ACHN (cell line): ENCODE results near the gene SFTPB.
"Not testable (repeated sequence)": the region's sequence is repeated elsewhere in the genome, so short reads cannot be mapped to it uniquely, and the experiment has no call there.

Source experiments
- DNase-seq: peaks from one replicate; pipeline ENCODE4 v3.0.0-alpha.2; 2015
- in situ Hi-C: cut with HindIII; loops from 2 replicates; pipeline ENCODE4 v1.10.0; 2017; ENCODE audit warnings: low sequenced_read_pairs, low pct_ligation_motif_present, low pct_unique_long_range_greater_than_20kb

The SFTPB gene

GRCh38 chr2:85665264-85665937 lies 2.6 kb downstream of the SFTPB start:
- in situ Hi-C loops: no loop called here
- DNase-seq: no peak

GRCh38 chr2:85663594-85664565 lies 4.1 kb downstream of the SFTPB start:
- no peak for DNase-seq
- in situ Hi-C loops: no loop called here

- DNase-seq: peak; percentile 95
- in situ Hi-C loops: no loop called here
Observed at GRCh38 chr2:85662899-85663593, 5.0 kb downstream of the SFTPB start.

- in situ Hi-C loops: no loop called here
- DNase-seq: no peak
Observed at GRCh38 chr2:85661139-85661858, 6.7 kb downstream of the SFTPB start.

GRCh38 chr2:85660725-85661124 lies 7.3 kb downstream of the SFTPB start:
- no peak for DNase-seq
- in situ Hi-C loops: no loop called here

- DNase-seq, in situ Hi-C loops: not testable (repeated sequence)
Observed at GRCh38 chr2:85660301-85660700, 7.7 kb downstream of the SFTPB start.

- DNase-seq: no peak
- in situ Hi-C loops: no loop called here
Observed at GRCh38 chr2:85659324-85659981, 8.5 kb downstream of the SFTPB start.

- DNase-seq, in situ Hi-C loops: not testable (repeated sequence)
Observed at GRCh38 chr2:85657399-85657798, 10.6 kb downstream of the SFTPB start.

- in situ Hi-C loops: no loop called here
- no peak for DNase-seq
Observed at GRCh38 chr2:85656468-85656867, 11.5 kb downstream of the SFTPB start.

- peak; percentile 89 for DNase-seq
- in situ Hi-C loops: no loop called here
Observed at GRCh38 chr2:85655961-85656417, 12.0 kb downstream of the SFTPB start.

- in situ Hi-C loops: no loop called here
- DNase-seq: no peak
Observed at GRCh38 chr2:85653996-85654395, 14.0 kb downstream of the SFTPB start.

GRCh38 chr2:85652056-85652455 lies 15.9 kb downstream of the SFTPB start:
- in situ Hi-C loops: no loop called here
- no peak for DNase-seq

- in situ Hi-C loops: no loop called here
- DNase-seq: no peak
Observed at GRCh38 chr2:85651097-85651496, 16.9 kb downstream of the SFTPB start.

- in situ Hi-C loops: no loop called here
- DNase-seq: no peak
Observed at GRCh38 chr2:85650456-85650855, 17.5 kb downstream of the SFTPB start.

GRCh38 chr2:85649201-85650190 lies 18.5 kb downstream of the SFTPB start:
- in situ Hi-C loops: no loop called here
- no peak for DNase-seq

- in situ Hi-C loops: no loop called here
- DNase-seq: peak; percentile 53
Observed at GRCh38 chr2:85648619-85649018, 19.4 kb downstream of the SFTPB start.
